Measurements from ENCODE around the gene PNKD. TPM values are rescaled to one million over a fixed set of nuclear protein-coding genes. Genes with fewer than 3 reads are reported as not detected.

Gene PNKD
- total and polyA plus RNA-seq, 10 of the 15 experiments (the other 5 are each of a cell fraction or from before 2014, with no cell fraction given), result 27.2 to 106 (median 61.3) TPM

DNA sequence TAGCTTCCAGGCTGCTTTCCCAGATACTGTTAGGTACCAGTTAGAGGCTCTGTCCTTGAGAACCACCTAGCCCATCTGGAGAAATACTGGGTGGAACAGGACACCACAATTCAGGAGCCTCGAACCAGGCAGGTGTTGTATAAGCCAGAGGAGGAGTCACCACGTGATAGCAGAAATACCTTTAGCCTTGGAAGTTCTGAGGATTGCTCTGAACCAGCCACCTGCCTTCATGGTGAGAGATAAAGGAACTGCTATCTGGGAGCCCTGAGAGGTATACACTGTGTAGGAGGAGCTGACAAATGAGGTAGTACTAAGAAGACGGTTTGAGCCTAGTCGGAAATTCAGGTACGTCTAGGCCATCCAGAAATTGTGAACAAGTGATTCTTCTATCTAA, 17.1 kb upstream of the PNKD start:
- POLR2A ChIA-PET, result interaction anchor here (1.0 to 1.7 kb wide), 3 partner anchors 9 to 16 kb away, joined by 3 to 5 read pairs (median 3); no protein-coding TSS in a partner anchor
- TF ChIP-seq MTA3 (IDR thresholded peaks at IDR 0.05; ENCODE audit: borderline replicate concordance, low read length) (no peak), SMC3 (IDR thresholded peaks at IDR 0.05; ENCODE audit: borderline replicate concordance, low read length) (no peak), MEF2B (IDR thresholded peaks at IDR 0.05; ENCODE audit: partially characterized antibody, poor library complexity, severe bottlenecking) (no peak), ZNF24 (IDR thresholded peaks at IDR 0.05) (no peak), DPF2 (IDR thresholded peaks at IDR 0.05) (no peak), ZNF384 (IDR thresholded peaks at IDR 0.05; ENCODE audit: borderline replicate concordance, low read depth, low read length) (no peak), RCOR1 (conservative IDR thresholded peaks at IDR 0.05; ENCODE audit: low read depth, low read length) (no peak), BCL3 (IDR thresholded peaks at IDR 0.05; ENCODE audit: borderline replicate concordance, insufficient read depth, low read depth, low read length, poor library complexity, severe bottlenecking) (no peak), NR2F1 (conservative IDR thresholded peaks at IDR 0.05) (no peak), ZNF274 (IDR thresholded peaks at IDR 0.05; ENCODE audit: insufficient read depth, insufficient read length) (no peak), CHD1 (IDR thresholded peaks at IDR 0.05; ENCODE audit: low read depth, low read length) (no peak), MLLT1 (IDR thresholded peaks at IDR 0.05) (no peak), BRCA1 (IDR thresholded peaks at IDR 0.05; ENCODE audit: low read depth, low read length) (no peak), NKRF (conservative IDR thresholded peaks at IDR 0.05) (no peak), ZBED1 (IDR thresholded peaks at IDR 0.05; ENCODE audit: borderline replicate concordance) (no peak)
- TF ChIP-seq, protein P1, sequence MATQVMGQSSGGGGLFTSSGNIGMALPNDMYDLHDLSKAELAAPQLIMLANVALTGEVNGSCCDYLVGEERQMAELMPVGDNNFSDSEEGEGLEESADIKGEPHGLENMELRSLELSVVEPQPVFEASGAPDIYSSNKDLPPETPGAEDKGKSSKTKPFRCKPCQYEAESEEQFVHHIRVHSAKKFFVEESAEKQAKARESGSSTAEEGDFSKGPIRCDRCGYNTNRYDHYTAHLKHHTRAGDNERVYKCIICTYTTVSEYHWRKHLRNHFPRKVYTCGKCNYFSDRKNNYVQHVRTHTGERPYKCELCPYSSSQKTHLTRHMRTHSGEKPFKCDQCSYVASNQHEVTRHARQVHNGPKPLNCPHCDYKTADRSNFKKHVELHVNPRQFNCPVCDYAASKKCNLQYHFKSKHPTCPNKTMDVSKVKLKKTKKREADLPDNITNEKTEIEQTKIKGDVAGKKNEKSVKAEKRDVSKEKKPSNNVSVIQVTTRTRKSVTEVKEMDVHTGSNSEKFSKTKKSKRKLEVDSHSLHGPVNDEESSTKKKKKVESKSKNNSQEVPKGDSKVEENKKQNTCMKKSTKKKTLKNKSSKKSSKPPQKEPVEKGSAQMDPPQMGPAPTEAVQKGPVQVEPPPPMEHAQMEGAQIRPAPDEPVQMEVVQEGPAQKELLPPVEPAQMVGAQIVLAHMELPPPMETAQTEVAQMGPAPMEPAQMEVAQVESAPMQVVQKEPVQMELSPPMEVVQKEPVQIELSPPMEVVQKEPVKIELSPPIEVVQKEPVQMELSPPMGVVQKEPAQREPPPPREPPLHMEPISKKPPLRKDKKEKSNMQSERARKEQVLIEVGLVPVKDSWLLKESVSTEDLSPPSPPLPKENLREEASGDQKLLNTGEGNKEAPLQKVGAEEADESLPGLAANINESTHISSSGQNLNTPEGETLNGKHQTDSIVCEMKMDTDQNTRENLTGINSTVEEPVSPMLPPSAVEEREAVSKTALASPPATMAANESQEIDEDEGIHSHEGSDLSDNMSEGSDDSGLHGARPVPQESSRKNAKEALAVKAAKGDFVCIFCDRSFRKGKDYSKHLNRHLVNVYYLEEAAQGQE (IDR thresholded peaks at IDR 0.05; ENCODE audit: low read depth, low read length), result no peak

More for the DNA sequence above, 17.1 kb upstream of the PNKD start:
- Histone ChIP-seq H3K79me2 (ENCODE audit: control insufficient read depth, insufficient read depth, low read length) (no peaks in the 10 kb centered on the region), H3K9me3 (replicated peaks; ENCODE audit: control insufficient read depth, insufficient read depth, low read length) (no peaks in the 10 kb centered on the region), H3K27me3 (replicated peaks in 1 of 2; ENCODE audit: control insufficient read depth in 2 of 2, insufficient read depth in 2 of 2, low read length in 1 of 2) (no peaks in the 10 kb centered on the region), H3K4me3 (no peak overlapping the region), H2AFZ (ENCODE audit: control insufficient read depth, low read depth, low read length) (no peak overlapping the region), H3K4me1 (ENCODE audit: control insufficient read depth, insufficient read depth, low read length) (peaks cover 14% of the 10 kb centered on the region), H3K36me3 (ENCODE audit: control insufficient read depth in 2 of 2, insufficient read depth in 2 of 2, low read length in 1 of 2) (peaks cover 42 to 62% of the 10 kb centered on the region in 2 experiments), H3K27ac (ENCODE audit: control insufficient read depth, insufficient read depth) (no peak overlapping the region), H3K9ac (ENCODE audit: control insufficient read depth, insufficient read depth, low read length) (no peak overlapping the region), H4K20me1 (ENCODE audit: control insufficient read depth, insufficient read depth) (no peaks in the 10 kb centered on the region), H3K4me2 (ENCODE audit: control insufficient read depth, insufficient read depth) (no peak overlapping the region)
- ChIA-PET SMC1A (ENCODE audit: uncharacterized antibody, unreplicated experiment) (interaction anchor here (0.7 to 2.7 kb wide), 6 partner anchors 11 to 85 kb away, joined by 3 to 11 read pairs (median 6); no protein-coding TSS in a partner anchor), CTCF (interaction anchor here (1.2 to 2.0 kb wide), 5 partner anchors 11 to 68 kb away, joined by 3 to 6 read pairs (median 3); no protein-coding TSS in a partner anchor), RAD21 (ENCODE audit: unreplicated experiment) (interaction anchor here (0.6 to 1.6 kb wide), 4 partner anchors 10 to 85 kb away, joined by 3 to 5 read pairs (median 4); partner anchors contain the start of genes AAMP and PNKD)
- DNase-seq (ENCODE audit: low read depth, low spot score) (no peak), ATAC-seq (no peak), FAIRE-seq (no peak)
- no TSS peak for BruUV-seq (replicated peaks)
- WGBS (ENCODE audit: insufficient coverage, insufficient replicate concordance, low lambda C conversion rate, missing lambda C conversion rate), result 83% methylated on average over 5 of the region's 5 CpGs
- intact Hi-C loops (cut with micrococcal nuclease; ENCODE audit: unreplicated experiment), result no loop called here
- in situ Hi-C loops (cut with MboI), result no loop called here
